Hindlimb muscle (tissue), 1 donor: ENCODE measurements around the gene APOL5. TPM values are rescaled to one million over a fixed set of nuclear protein-coding genes. Genes with fewer than 3 reads are reported as not detected.
"Not testable (repeated sequence)": the region's sequence is repeated elsewhere in the genome, so short reads cannot be mapped to it uniquely, and the experiment has no call there.

Experiments used
- DNase-seq: peaks from one replicate; pipeline ENCODE4 v3.0.0-alpha.2; 2013
- polyA plus RNA-seq: library from polyadenylated mRNA; unstranded; fragments of 120-200 nt; gene quantifications from one replicate; pipeline ENCODE4 v1.2.1, GENCODE V29; 2013; ENCODE audit not compliant: insufficient read length

The APOL5 gene
- polyA plus RNA-seq, 1 donor = 2.0 TPM

- no peak for DNase-seq
These were observed 5.0 kb upstream of the APOL5 start for GRCh38 chr22:35712672-35713071.

DNA sequence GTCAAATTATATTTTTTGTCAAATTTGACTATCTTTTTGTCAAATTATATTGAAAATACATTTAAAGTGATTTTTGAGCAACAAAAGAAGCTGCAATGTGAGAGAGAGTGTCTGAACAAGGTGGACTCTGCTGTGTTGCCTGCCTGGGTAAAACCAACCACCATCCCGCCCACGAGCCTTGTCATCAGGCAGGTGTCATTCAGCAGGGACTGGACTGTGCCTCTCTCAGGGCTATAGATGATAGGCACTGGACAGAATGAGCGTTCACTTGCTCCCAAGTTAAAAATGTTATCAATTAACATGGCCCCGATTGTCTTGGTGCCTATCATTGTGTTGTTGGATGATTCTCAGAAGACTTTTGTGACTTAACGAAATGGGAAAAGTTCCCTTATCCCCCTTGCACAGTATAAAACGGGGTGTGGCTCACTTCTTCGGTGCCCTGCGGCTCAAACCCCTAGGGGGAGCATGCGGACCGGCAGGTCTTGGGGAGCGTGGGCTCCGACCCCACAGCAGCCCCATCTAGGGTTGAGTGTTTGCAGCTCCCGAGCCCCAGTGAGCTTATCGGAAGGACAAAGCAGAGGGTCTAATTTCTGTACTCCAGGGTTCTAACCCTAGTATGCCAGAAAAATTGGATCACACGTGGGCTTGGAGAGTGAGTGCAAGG lies 1.7 kb downstream of the APOL5 start:
- no peak for DNase-seq

GRCh38 chr22:35721960-35722359 lies 4.3 kb downstream of the APOL5 start:
- no peak for DNase-seq

DNA sequence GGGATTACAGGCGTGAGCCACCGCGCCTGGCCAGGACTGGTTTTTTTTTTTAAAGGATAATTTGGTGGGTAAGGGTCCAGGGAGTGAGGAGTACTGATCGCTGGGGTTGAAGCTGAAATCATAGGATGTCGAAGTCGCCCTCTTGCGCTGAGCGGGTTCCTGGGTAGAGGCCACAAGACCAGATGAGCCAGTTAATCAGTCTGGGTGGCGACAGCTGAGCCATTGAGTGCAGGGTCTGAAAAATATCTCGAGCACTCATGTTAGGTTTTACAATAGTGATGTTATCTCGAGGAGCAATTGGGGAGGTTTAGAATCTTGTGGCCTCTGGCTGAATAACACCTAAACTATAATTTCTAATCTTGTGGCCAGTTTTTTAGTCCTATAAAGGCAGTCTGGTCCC lies 7.8 kb downstream of the APOL5 start:
- DNase-seq = no peak

GRCh38 chr22:35726398-35726797 lies 8.7 kb downstream of the APOL5 start:
- no peak for DNase-seq

GRCh38 chr22:35726933-35727332 lies 9.3 kb downstream of the APOL5 start:
- DNase-seq = no peak

- no peak for DNase-seq
These were observed 9.8 kb downstream of the APOL5 start for GRCh38 chr22:35727436-35727835.

- DNase-seq = no peak
These were observed 11.1 kb downstream of the APOL5 start for GRCh38 chr22:35728639-35729308.

DNA sequence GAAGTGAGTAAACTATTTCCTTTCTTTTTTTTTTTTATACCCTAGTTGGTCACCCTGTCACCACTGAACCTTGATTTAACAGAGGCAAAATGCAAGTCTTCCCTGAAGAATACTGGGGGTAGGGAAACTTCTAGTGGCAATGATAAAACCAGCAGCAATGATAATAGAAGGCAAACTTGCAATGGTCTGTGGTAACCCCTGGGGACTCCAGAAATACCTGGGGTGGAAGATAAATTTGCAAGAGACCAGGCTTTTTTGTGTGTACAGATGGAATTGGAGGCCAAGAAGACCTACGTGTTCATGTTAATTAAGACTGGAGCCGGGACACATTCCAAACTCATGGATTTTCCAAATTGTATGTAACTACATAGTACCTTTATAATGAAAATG lies 11.6 kb downstream of the APOL5 start:
- DNase-seq = no peak

GRCh38 chr22:35731321-35731720 lies 13.6 kb downstream of the APOL5 start:
- no peak for DNase-seq

DNA sequence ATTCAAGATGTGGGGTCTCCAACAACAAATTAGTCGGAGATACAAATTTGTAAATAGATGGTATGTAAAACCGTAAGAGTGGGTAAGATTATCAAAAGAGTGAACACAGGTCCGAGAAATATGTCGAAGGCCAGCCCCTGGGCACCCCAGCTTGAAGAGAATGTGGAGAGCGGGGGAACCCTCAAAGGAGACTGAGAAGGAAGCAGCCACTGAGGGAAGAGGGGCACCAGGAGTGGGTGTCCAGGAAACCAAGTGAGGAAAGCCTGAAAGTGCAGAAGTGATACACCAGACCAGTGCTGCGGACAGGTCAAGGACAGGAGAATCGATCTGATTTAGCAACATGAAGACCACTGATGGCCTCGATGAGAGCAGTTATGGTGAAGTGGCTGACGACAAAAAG lies 14.4 kb downstream of the APOL5 start:
- no peak for DNase-seq

GRCh38 chr22:35733036-35733435 lies 15.4 kb downstream of the APOL5 start:
- DNase-seq = no peak

DNA sequence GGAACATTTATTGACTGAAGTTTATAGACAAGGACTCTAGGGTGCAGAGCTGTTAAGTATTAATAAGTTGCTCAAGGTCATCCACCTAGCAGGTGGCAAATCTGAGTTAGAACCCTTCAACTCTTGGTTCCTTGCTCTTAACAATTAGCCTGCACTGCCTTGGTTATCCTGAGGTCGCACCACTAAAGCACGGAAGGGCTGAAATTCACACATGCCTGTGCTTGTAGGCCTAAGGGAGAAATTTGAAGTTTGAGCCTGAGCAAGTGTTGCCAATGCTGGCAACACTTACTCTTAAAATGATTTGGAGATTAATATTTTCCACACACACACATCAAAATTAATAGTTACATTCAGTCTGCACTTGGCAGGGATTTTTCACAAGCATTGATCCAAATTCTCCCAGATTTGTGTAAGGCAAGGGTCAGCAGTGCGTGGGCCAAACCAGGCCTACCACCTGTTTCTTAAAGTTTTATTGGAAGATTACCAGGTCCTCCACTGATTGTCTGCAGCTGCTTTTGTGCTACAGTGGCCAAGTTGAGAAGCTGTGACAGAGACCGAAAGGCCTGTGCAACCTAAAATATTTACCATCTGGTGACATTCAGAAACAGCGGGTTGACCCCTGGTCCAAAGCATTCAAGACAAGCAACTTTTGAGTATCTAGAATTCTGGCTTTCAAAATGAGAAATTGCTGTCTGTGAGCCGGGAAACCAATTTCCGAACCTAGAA lies 16.3 kb downstream of the APOL5 start:
- peak; percentile 87 for DNase-seq

DNA sequence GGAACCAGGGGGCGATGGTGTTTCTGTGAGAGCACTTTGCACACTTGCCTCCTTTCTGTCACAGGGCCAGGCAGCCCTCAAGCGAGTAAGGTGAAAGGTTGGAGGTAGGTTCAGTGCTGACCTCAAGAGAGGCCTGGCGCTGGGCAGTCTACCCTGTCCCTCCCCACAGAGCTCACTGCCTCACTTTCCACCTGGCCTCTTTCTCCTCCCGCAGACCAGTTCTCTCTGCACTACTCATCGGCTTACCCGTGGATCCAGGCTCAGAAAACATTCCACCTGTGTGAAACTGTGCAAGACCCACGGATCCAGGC lies 16.8 kb downstream of the APOL5 start:
- no peak for DNase-seq

- DNase-seq = peak; percentile 60
These were observed 17.9 kb downstream of the APOL5 start for GRCh38 chr22:35735542-35735941.

GRCh38 chr22:35736166-35736565 lies 18.5 kb downstream of the APOL5 start:
- no peak for DNase-seq

DNA sequence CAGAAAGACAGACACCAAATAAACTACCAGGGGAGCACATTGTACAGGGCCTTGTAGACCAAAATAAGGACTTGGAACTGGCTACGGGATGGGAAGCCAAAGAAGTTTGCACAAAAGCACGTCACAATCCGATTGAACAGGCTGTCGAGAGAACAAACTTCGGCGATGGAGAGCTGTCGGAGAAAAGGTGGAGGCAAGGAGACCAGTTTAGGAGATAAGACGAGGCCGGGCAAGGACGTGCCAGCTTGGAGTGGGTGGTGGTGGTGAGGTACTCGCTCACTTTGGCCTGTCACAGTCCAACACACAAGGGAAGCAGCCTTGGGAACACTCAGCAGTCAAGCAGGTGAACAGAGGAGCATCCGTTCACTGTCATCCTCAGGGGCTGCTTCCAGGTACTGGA lies 19.0 kb downstream of the APOL5 start:
- DNase-seq = no peak

DNA sequence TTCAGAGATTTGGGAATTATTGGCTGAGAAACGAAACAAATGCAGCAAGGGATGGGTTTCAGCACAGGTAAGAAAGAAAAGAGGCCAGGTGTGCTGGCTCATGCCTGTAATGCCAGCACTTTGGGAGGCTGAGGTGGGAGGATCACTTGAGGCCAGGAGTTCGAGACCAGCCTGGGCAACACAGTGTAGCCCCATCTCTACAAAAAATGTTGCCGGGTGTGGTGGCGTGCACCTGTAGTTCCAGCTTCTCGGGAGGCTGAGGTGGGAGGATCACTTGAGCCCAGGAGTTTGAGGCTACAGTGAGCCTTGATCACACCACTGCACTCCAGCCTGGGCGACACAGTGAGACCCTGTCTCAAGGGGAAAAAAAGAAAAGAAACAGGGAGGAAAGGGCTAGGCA lies 20.2 kb downstream of the APOL5 start:
- DNase-seq = not testable (repeated sequence)

- no peak for DNase-seq
These were observed 21.6 kb downstream of the APOL5 start for GRCh38 chr22:35739076-35739930.

DNA sequence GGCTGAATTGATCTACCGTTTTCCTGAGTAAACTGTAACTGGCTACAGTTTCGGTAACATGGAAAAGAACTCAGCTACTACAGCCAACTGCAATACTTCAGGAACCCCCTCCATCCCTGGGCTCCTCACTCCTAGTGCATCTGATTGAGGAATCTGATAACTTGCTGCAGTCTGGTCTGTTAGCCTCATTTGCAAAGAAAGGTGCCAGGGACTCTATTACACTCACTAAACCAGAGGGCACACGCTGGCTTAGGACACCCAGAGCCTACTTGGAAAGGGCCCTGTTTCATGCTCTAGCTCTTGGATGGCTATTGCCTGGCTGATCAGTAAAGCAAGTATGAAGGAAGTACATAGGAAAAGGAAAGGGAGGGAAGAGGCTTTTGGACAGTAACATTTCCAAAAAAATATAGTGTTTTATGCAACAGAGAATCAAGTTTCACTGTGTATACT lies 22.3 kb downstream of the APOL5 start:
- no peak for DNase-seq

GRCh38 chr22:35740616-35741015 lies 22.9 kb downstream of the APOL5 start:
- no peak for DNase-seq

- no peak for DNase-seq
These were observed 24.8 kb downstream of the APOL5 start for GRCh38 chr22:35742342-35743100.
